Astrocyte (in vitro differentiated cells and primary cell): ENCODE measurements around the gene ELOVL1. TPM values are rescaled to one million over a fixed set of nuclear protein-coding genes. Genes with fewer than 3 reads are reported as not detected.
A peak's percentile ranks its signal among the peaks of the same experiment; 100 is the strongest.
"Not testable (repeated sequence)": the region's sequence is repeated elsewhere in the genome, so short reads cannot be mapped to it uniquely, and the experiment has no call there.

Source experiments
- DNase-seq: peaks from one replicate; pipeline ENCODE4 v3.0.0-alpha.2; 2010; ENCODE audit warnings: low read depth
- FAIRE-seq: peaks from 2 replicates; lab custom pipeline; 2011; peaks lifted over from hg19 to GRCh38; lab: Jason Lieb, UNC
- H2AFZ ChIP-seq: 2 replicates; pipeline ENCODE4 v1.6.0; 2012; ENCODE audit warnings: low read depth, low read length, inconsistent platforms
- H3K27ac ChIP-seq: 2 replicates; pipeline ENCODE4 v1.5.1; 2011; ENCODE audit warnings: low read depth, low read length, inconsistent platforms
- H3K27me3 ChIP-seq: 2 replicates; pipeline ENCODE4 v1.6.0; 2011; ENCODE audit warnings: low read length, inconsistent platforms; ENCODE audit not compliant: insufficient read depth
- H3K36me3 ChIP-seq: 2 replicates; pipeline ENCODE4 v1.5.1; 2011; ENCODE audit warnings: low read length, inconsistent platforms; ENCODE audit not compliant: insufficient read depth
- H3K4me1 ChIP-seq: 2 replicates; pipeline ENCODE4 v1.5.1; 2011; ENCODE audit warnings: low read length, inconsistent platforms; ENCODE audit not compliant: insufficient read depth
- H3K4me2 ChIP-seq: 2 replicates; pipeline ENCODE4 v1.6.0; 2012; ENCODE audit warnings: low read length, inconsistent platforms
- H3K4me3 ChIP-seq: 2 replicates; pipeline ENCODE4 v1.5.1; 2011; ENCODE audit warnings: low read depth, mild to moderate bottlenecking, low read length, inconsistent platforms; ENCODE audit not compliant: insufficient read depth
- H3K79me2 ChIP-seq: 2 replicates; pipeline ENCODE4 v1.6.0; 2012; ENCODE audit warnings: mild to moderate bottlenecking, low read length, inconsistent platforms; ENCODE audit not compliant: insufficient read depth
- H3K9ac ChIP-seq: 2 replicates; pipeline ENCODE4 v1.6.0; 2012; ENCODE audit warnings: mild to moderate bottlenecking, low read length, inconsistent platforms
- H3K9me3 ChIP-seq: 2 replicates; pipeline ENCODE4 v1.5.1; 2012; ENCODE audit warnings: low read depth, mild to moderate bottlenecking, low read length, inconsistent platforms; ENCODE audit not compliant: insufficient read depth
- H4K20me1 ChIP-seq: 2 replicates; pipeline ENCODE4 v1.6.0; 2012; ENCODE audit warnings: low read length, inconsistent platforms; ENCODE audit not compliant: insufficient read depth
- H3K27ac Mint-ChIP-seq: one replicate; pipeline ENCODE4 v1.8.0; 2021; ENCODE audit warnings: mild to moderate bottlenecking, mixed read lengths; ENCODE audit not compliant: unreplicated experiment
- H3K27me3 Mint-ChIP-seq: one replicate; pipeline ENCODE4 v1.8.0; 2021; ENCODE audit warnings: low read depth, mixed read lengths; ENCODE audit not compliant: unreplicated experiment
- H3K36me3 Mint-ChIP-seq: one replicate; pipeline ENCODE4 v1.8.0; 2021; ENCODE audit warnings: low read depth, mixed read lengths; ENCODE audit not compliant: unreplicated experiment
- H3K4me1 Mint-ChIP-seq: one replicate; pipeline ENCODE4 v1.8.0; 2021; ENCODE audit warnings: low read depth, mixed read lengths; ENCODE audit not compliant: unreplicated experiment
- H3K4me3 Mint-ChIP-seq: one replicate; pipeline ENCODE4 v1.8.0; 2021; ENCODE audit warnings: mild to moderate bottlenecking, moderate library complexity, mixed read lengths; ENCODE audit not compliant: unreplicated experiment
- H3K9me3 Mint-ChIP-seq: one replicate; pipeline ENCODE4 v1.8.0; 2021; ENCODE audit warnings: mild to moderate bottlenecking, mixed read lengths; ENCODE audit not compliant: unreplicated experiment
- CTCF ChIP-seq: IDR thresholded peaks from 2 replicates; pipeline ENCODE4 v1.5.1; 2011; ENCODE audit warnings: low read depth, mild to moderate bottlenecking, inconsistent platforms, low read length, moderate library complexity; ENCODE audit not compliant: insufficient read depth
- EZH2 ChIP-seq: IDR thresholded peaks from 2 replicates; pipeline ENCODE4 v1.6.1; 2012; ENCODE audit warnings: mild to moderate bottlenecking, low read length, inconsistent platforms; ENCODE audit not compliant: insufficient read depth
- total RNA-seq: library from RNA; stranded (reverse); gene quantifications from 2 replicates; pipeline ENCODE4 v1.2.1, GENCODE V29; 2021

ELOVL1 gene
- total RNA-seq, 1 donor from 2014 or later, result 131 TPM

- H3K27me3 Mint-ChIP-seq, result no peaks in the 10 kb centered on the region
- DNase-seq, result peak; percentile 12
- no peak overlapping the region for H3K4me3 Mint-ChIP-seq
- Histone ChIP-seq H3K36me3 (peaks cover 33% of the 10 kb centered on the region), H3K4me2 (no peak overlapping the region), H2AFZ (no peak overlapping the region), H3K79me2 (no peaks in the 10 kb centered on the region), H3K9ac (no peak overlapping the region), H3K4me1 (no peaks in the 10 kb centered on the region), H3K27ac (no peak overlapping the region), H3K27me3 (no peaks in the 10 kb centered on the region), H3K4me3 (no peak overlapping the region), H3K9me3 (no peaks in the 10 kb centered on the region), H4K20me1 (peaks cover 5% of the 10 kb centered on the region)
- H3K9me3 Mint-ChIP-seq, result peaks cover 3% of the 10 kb centered on the region
- FAIRE-seq, result no peak
- TF ChIP-seq CTCF, result peak; percentile 62
- no peak for TF ChIP-seq EZH2
- no peak overlapping the region for H3K27ac Mint-ChIP-seq
- peaks cover 19% of the 10 kb centered on the region for H3K36me3 Mint-ChIP-seq
- no peaks in the 10 kb centered on the region for H3K4me1 Mint-ChIP-seq
Measured at GRCh38 chr1:43414634-43415223, 46.9 kb upstream of the ELOVL1 start.

GRCh38 chr1:43413426-43413825, 45.6 kb upstream of the ELOVL1 start:
- H3K4me1 Mint-ChIP-seq, H3K27me3 ChIP-seq, H3K4me2 ChIP-seq, H3K4me1 ChIP-seq, H3K4me3 Mint-ChIP-seq, DNase-seq, H3K79me2 ChIP-seq, H2AFZ ChIP-seq, H3K9me3 ChIP-seq, H3K27ac ChIP-seq, H4K20me1 ChIP-seq, FAIRE-seq, H3K27me3 Mint-ChIP-seq, H3K4me3 ChIP-seq, H3K9me3 Mint-ChIP-seq, H3K27ac Mint-ChIP-seq, H3K9ac ChIP-seq: not testable (repeated sequence)
- H3K36me3 Mint-ChIP-seq, result peaks cover 20% of the 10 kb centered on the region
- H3K36me3 ChIP-seq, result peaks cover 26% of the 10 kb centered on the region

GRCh38 chr1:43410571-43410970, 42.8 kb upstream of the ELOVL1 start:
- H3K27me3 Mint-ChIP-seq, result no peaks in the 10 kb centered on the region
- H3K27ac Mint-ChIP-seq, result no peak overlapping the region
- FAIRE-seq (no peak), DNase-seq (no peak)
- Histone ChIP-seq H2AFZ (no peak overlapping the region), H3K27me3 (no peaks in the 10 kb centered on the region), H3K36me3 (peaks cover 20% of the 10 kb centered on the region), H3K9ac (no peak overlapping the region), H3K79me2 (no peaks in the 10 kb centered on the region), H3K4me2 (no peak overlapping the region), H4K20me1 (no peaks in the 10 kb centered on the region), H3K4me3 (no peak overlapping the region), H3K4me1 (no peaks in the 10 kb centered on the region), H3K9me3 (no peaks in the 10 kb centered on the region), H3K27ac (no peak overlapping the region)
- H3K4me3 Mint-ChIP-seq, result no peak overlapping the region
- TF ChIP-seq CTCF (no peak), EZH2 (no peak)
- no peaks in the 10 kb centered on the region for H3K4me1 Mint-ChIP-seq
- peaks cover 20% of the 10 kb centered on the region for H3K36me3 Mint-ChIP-seq
- H3K9me3 Mint-ChIP-seq, result peaks cover 3% of the 10 kb centered on the region
